ENCODE results near the gene KRTAP10-5. TPM values are rescaled to one million over a fixed set of nuclear protein-coding genes. Genes with fewer than 3 reads are reported as not detected.
"Not testable (repeated sequence)": the region's sequence is repeated elsewhere in the genome, so short reads cannot be mapped to it uniquely, and the experiment has no call there.

The KRTAP10-5 gene
- total RNA-seq, 1 donor from 2014 or later: not detected

- not testable (repeated sequence) for DNase-seq (ENCODE audit: low spot score)
Measured at GRCh38 chr21:44590897-44591800, 10.7 kb upstream of the KRTAP10-5 start.

- DNase-seq (ENCODE audit: low spot score): no peak
Measured at GRCh38 chr21:44590311-44590721, 9.9 kb upstream of the KRTAP10-5 start.

DNA sequence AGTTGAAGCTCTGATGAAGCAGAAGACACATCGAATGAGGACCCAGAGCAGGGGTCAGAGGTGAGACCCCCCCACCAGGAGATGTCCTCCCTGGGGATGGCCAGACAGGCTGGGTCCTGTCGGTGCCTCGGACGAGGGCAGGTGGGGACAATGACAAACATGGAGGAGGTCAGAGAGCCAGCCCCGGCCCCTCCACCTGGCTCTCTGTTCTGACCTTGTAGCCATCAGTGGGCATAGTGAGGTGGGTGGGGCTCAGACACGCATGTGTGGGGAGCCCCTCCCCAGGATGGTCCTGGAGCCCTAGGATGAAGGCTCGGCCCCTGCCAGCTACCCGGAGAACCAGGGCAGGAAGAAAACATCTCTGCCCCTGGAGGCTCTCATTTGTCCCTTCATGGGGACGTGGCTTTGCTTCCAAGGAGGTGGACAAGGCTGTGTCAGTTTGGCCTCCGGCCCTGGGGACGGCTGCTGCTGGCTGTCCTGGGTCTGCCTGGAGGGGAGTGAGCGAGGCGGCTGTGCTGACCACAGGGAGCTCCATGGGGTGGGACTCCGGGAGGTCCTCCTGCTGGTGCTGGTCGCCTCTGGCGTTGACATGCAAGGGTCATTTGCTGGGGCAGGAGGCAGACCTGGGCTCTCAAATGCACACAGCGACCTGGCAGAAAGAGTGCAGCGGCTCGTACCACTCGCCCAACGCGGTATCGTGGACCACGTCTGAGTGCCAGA is 9.3 kb upstream of the KRTAP10-5 start:
- no peak for DNase-seq (ENCODE audit: low spot score)

DNA sequence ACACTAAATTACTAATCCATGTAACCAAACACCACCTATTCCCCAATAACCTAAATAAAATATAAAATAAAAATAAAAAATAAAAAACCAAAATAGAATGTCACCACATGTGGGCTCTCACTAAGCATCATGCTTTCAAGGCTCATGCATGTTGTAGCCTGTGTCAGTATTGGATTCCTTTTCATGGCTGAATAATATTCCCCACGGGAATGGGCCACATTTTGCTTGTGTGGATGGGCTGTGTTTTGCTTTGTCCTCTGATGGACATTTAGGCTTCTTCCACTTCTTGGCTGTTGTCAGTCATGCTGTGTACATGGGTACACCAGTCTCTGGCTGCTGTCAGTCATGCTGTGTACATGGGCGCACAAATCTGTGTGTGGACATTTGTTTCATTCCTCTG is 8.7 kb upstream of the KRTAP10-5 start:
- no peak for DNase-seq (ENCODE audit: low spot score)

DNA sequence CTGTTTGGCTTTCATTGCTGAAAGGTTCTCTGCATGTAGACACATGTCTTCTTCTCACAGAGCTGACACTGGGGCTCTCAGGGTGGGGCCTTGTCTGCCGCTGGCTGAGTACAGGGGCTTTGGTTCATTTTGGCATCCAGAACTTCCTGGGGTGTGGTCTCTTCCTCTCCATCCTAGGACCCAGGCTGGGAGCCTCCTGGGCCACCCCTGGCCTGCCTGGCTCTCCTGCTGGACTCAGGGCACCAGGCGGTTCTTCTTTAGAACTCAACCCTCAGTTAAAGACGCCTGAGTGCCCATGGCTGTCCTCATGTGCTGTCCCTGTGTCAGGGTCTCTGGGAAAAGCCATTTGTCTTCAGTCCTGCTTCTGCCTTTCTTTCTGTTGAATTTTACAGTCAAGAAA is 5.5 kb upstream of the KRTAP10-5 start:
- DNase-seq (ENCODE audit: low spot score): no peak

DNA sequence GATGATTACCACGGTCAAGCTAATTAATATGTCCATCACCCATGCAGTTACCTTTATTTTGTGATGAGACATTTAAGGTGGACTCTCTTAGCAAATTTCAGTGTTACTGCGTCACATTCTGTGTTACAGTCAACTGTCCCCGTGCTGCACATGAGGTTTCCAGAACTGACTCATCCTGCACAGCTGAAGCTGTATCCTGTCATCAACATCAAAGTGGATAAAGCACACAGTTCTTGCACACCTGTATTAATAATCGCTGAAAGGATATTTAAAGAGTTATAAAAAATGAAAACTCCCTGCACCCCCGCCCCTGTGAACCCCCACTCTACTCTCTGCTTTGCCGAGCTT is 3.4 kb upstream of the KRTAP10-5 start:
- no peak for DNase-seq (ENCODE audit: low spot score)

- DNase-seq (ENCODE audit: low spot score): no peak
Measured at GRCh38 chr21:44583089-44583799, 2.8 kb upstream of the KRTAP10-5 start.

- DNase-seq (ENCODE audit: low spot score): no peak
Measured at GRCh38 chr21:44582055-44582454, 1.7 kb upstream of the KRTAP10-5 start.

- no peak for DNase-seq (ENCODE audit: low spot score)
Measured at GRCh38 chr21:44581158-44581557, 754 bp upstream of the KRTAP10-5 start.

DNA sequence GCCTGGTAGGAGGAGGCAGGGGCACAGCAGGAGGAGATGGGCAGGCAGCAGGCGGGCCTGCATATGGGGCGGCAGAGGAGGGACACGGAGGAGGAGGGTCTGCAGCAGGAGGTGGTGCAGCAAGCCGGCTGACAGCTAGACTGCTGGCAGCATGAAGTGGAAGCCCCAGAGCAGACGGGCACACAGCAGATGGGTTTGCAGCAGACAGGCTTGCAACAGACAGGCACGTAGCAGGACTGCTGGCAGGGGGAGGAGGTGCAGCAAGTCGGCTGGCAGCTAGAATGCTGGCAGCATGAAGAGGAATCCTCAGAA is 615 bp downstream of the KRTAP10-5 start:
- no peak for DNase-seq (ENCODE audit: low spot score)

DNA sequence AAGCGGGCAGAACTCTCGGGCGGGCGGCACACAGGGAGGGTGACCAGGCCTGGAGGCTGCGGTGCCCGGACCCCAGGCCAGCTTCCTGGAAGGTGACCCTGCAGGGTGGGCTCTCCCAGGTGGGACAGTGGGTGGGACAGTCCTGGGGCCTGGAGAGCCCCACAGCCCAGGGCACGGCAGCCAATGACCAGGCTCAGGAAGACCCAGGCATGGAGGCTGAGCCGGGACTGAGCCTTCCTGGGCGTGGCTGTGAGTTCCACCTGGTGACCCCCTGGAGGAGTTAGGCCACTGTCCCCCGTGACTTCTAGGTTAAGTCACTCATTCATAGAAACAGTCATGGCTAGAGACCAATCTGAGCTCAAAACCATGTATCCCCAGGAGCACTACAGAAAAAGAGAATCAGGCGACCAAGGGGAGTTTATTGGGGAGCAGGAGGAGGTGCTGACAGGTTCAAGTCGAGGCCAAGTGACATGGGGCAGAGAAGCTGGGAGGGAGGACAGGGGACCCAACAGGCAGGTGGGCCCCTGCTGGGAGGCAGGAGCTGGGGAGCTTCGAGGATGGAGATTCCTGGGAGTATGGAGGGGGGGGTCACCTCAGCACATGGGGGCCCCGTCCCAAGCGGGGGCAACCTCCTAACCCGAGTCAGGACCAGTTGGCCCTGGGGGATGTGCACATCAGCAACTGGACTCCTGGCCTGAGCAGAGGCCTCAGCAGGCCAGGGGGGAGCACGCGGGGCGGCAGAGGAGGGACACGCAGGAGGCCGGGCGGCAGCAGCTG is 1.2 kb downstream of the KRTAP10-5 start:
- no peak for DNase-seq (ENCODE audit: low spot score)

- no peak for DNase-seq (ENCODE audit: low spot score)
Measured at GRCh38 chr21:44578371-44579055, 1.9 kb downstream of the KRTAP10-5 start.

DNA sequence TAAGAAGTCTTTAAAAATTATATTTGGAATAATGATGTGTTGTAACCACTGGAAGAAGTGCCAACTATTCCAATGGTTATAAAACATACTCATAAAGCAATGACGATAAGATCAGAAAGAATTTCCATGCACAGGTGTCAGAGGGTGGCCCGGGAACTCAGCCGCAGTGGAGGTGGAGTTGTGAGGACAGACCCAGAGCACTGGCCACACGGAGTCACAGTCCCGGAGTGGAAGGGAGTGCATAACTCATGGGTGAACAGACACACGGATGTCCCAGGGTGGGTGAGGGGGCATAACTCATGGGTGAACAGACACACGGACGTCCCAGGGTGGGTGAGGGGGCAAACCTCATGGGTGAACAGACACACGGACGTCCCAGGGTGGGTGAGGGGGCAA is 4.4 kb downstream of the KRTAP10-5 start:
- DNase-seq (ENCODE audit: low spot score): no peak

GRCh38 chr21:44575307-44576024 is 4.9 kb downstream of the KRTAP10-5 start:
- DNase-seq (ENCODE audit: low spot score): no peak

GRCh38 chr21:44574457-44575306 is 5.7 kb downstream of the KRTAP10-5 start:
- no peak for DNase-seq (ENCODE audit: low spot score)

GRCh38 chr21:44573630-44574456 is 6.6 kb downstream of the KRTAP10-5 start, which contains the start of gene KRTAP10-4:
TSS of gene KRTAP10-4 (plus strand) at chr21:44573729. CDS start at chr21:44573759, 30 bp downstream.
- not testable (repeated sequence) for DNase-seq (ENCODE audit: low spot score)

DNA sequence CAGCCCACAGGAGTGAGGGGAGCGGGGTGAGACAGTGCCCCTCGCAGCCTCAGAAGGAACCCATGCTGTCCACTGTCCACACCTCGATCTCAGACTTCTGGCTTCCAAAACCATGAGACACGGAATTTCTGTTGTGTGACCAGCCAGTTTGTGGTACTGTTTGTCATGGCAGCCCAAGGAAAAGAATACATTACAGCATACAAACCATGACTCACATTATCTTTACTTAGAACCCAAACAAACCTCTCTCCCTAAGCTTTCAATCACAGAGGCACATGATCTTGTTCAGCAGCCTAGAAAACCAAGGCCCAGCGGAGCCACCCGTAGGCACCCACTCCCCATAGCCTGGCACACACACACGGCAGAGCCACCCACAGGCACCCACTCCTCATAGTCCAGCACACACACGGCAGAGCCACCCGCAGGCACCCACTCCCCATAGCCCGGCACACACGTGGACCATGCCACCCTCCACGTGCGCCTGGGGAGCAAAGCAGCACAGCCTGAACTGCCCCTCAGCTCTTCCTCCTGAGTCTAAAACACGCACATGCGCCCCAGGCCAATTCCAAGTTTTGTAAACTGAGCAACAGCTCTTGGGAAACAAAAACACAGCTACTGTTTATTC is 7.3 kb downstream of the KRTAP10-5 start:
- no peak for DNase-seq (ENCODE audit: low spot score)
